GM12891 (cell line): ENCODE measurements around the gene PHF23.

Experiments
- PAX5 ChIP-seq: IDR thresholded peaks from 2 replicates; pipeline ENCODE4 v1.6.1; 2011; ENCODE audit warnings: low read length, moderate library complexity, mild to moderate bottlenecking; ENCODE audit not compliant: insufficient read depth, severe bottlenecking
- POLR2A ChIP-seq: IDR thresholded peaks from 2 replicates; pipeline ENCODE4 v1.6.1; 2011; ENCODE audit warnings: low read depth, low read length, control low read depth
- POLR2AphosphoS5 ChIP-seq: IDR thresholded peaks from 2 replicates; pipeline ENCODE4 v1.6.1; 2011; ENCODE audit warnings: low read depth, low read length, control low read depth
- SPI1 ChIP-seq: IDR thresholded peaks from 2 replicates; pipeline ENCODE4 v1.6.1; 2011; ENCODE audit warnings: low read depth, low read length, control low read depth
- TAF1 ChIP-seq: IDR thresholded peaks from 2 replicates; pipeline ENCODE4 v1.6.1; 2011; ENCODE audit warnings: low read depth, low read length, control low read depth

DNA sequence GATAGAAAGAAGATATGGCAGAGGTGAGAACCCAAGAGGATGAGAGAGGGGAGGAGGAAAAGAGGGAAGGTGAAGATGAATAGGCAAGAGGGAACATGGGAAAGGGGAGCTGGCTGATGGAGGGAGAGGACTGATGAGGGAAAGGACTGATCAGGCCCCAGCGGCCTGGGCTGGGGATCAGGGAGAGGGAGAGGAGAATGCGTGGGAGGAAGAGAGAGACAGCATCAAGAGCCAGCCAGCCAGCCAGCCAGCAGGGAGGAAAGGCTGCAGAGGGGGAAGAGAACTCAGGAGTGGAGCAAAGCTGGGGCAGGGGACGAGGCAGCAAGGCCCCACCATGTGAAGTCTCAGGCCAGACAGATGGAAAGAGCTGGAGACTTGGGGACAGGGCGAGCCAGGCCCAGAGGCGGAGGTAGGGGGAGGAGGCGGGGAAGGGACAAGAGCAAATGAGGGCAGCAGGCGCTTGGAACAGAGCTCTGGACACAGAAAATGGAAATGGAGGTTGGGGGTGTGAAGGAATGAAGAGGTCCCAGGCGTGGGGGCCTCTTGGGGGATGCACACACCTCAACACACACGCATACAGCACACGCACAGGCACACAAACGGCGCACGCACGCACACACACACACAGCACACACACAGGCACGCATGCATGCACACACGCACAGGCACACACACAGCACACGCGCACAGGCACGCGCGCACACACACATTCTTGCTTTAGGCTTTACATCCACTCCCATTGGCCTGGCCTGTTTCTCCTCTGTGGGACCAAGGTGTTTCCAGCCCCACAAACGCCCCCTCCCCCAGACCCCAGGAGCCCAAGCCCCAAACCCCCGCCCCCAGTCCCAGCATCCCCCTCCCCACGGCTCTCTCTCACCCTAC lies 31.9 kb downstream of the PHF23 start:
- no peak for TF ChIP-seq POLR2A
- TF ChIP-seq POLR2AphosphoS5: no peak
- TF ChIP-seq SPI1: no peak
- TF ChIP-seq TAF1: no peak
- no peak for TF ChIP-seq PAX5
